H1 (cell line): ENCODE data around the gene MVD. TPM values are rescaled to one million over a fixed set of nuclear protein-coding genes. Genes with fewer than 3 reads are reported as not detected.
A peak's percentile ranks its signal among the peaks of the same experiment; 100 is the strongest.

ENCODE experiments used
- CTCF ChIA-PET: fragments of 300-600 bp; sonication (Branson Sonifier 250); formaldehyde crosslinking; loops from one replicate; lab custom pipeline; 2021; ENCODE audit not compliant: partially characterized antibody; lab: Charles Lee
- POLR2A ChIA-PET: fragments of 300-600 bp; sonication (Branson Sonifier 250); formaldehyde crosslinking; loops from one replicate; lab custom pipeline; 2021; ENCODE audit warnings: inconsistent platforms; ENCODE audit not compliant: partially characterized antibody; lab: Charles Lee
- DNase-seq, 2 experiments: peaks; one replicate each; pipeline versions ENCODE4 v3.0.0 to v3.0.0-alpha.2; 2010 to 2022; ENCODE audit warnings: low spot score in 2 of 2, low read depth in 1 of 2, mixed read lengths in 1 of 2
- FAIRE-seq: peaks from 2 replicates; lab custom pipeline; 2011; peaks lifted over from hg19 to GRCh38; lab: Jason Lieb, UNC
- H2AFZ ChIP-seq: 2 replicates; pipeline ENCODE4 v1.8.1; 2012; ENCODE audit warnings: low read length, inconsistent platforms
- H2AK5ac ChIP-seq: 2 replicates; pipeline ENCODE4 v1.6.1; 2013; ENCODE audit warnings: low read depth, low read length
- H2BK120ac ChIP-seq: replicated peaks from 2 replicates; pipeline ENCODE3; 2013; ENCODE audit warnings: low read depth, low read length, inconsistent platforms
- H2BK12ac ChIP-seq: 2 replicates; pipeline ENCODE4 v1.6.1; 2013; ENCODE audit warnings: low read depth, low read length
- H2BK15ac ChIP-seq: 2 replicates; pipeline ENCODE4 v1.6.1; 2013; ENCODE audit warnings: low read length
- H2BK20ac ChIP-seq: 2 replicates; pipeline ENCODE4 v1.6.1; 2013; ENCODE audit warnings: low read length
- H2BK5ac ChIP-seq: 2 replicates; pipeline ENCODE4 v1.6.1; 2013; ENCODE audit warnings: low read depth, low read length
- H3K14ac ChIP-seq: 2 replicates; pipeline ENCODE4 v1.6.1; 2013; ENCODE audit warnings: inconsistent platforms; ENCODE audit not compliant: insufficient read length
- H3K18ac ChIP-seq: 2 replicates; pipeline ENCODE4 v1.6.1; 2013; ENCODE audit warnings: low read length; ENCODE audit errors: extremely low read depth
- H3K23ac ChIP-seq: 2 replicates; pipeline ENCODE4 v1.6.1; 2013; ENCODE audit warnings: inconsistent platforms; ENCODE audit not compliant: insufficient read length
- H3K23me2 ChIP-seq: 2 replicates; pipeline ENCODE4 v1.6.1; 2013; ENCODE audit warnings: low read depth, low read length
- H3K27ac ChIP-seq: 2 replicates; pipeline ENCODE4 v1.6.1; 2011; ENCODE audit warnings: low read depth, low read length, inconsistent platforms
- H3K27me3 ChIP-seq, 4 experiments: replicated peaks in 1 of 4; 1 replicate in 1 of 4; 2 replicates in 3 of 4; pipeline versions ENCODE4 v1.6.1 to v1.8.1; 2011 to 2013; ENCODE audit warnings: low read length in 3 of 4, mild to moderate bottlenecking in 3 of 4, inconsistent platforms in 2 of 4, mixed read lengths in 2 of 4, moderate library complexity in 1 of 4; ENCODE audit not compliant: control insufficient read depth in 3 of 4, insufficient read depth in 3 of 4; ENCODE audit errors: extremely low read depth in 1 of 4
- H3K36me3 ChIP-seq, 4 experiments: 2 replicates each; pipeline versions ENCODE4 v1.6.1 to v1.8.1; 2011 to 2013; ENCODE audit warnings: mild to moderate bottlenecking in 4 of 4, low read length in 3 of 4, moderate library complexity in 2 of 4, control low read depth in 1 of 4, inconsistent platforms in 1 of 4; ENCODE audit not compliant: insufficient read depth in 4 of 4, control insufficient read depth in 2 of 4
- H3K4ac ChIP-seq: replicated peaks from 2 replicates; pipeline ENCODE3; 2013; ENCODE audit warnings: low read length, low read depth, mixed read lengths, inconsistent platforms; ENCODE audit not compliant: insufficient read length
- H3K4me1 ChIP-seq, 4 experiments: replicated peaks in 1 of 4; 1 replicate in 1 of 4; 2 replicates in 3 of 4; pipeline versions ENCODE4 v1.6.1 to v1.8.1; 2011 to 2013; ENCODE audit warnings: low read length in 3 of 4, inconsistent platforms in 2 of 4, mixed read lengths in 1 of 4; ENCODE audit not compliant: insufficient read depth in 4 of 4, control insufficient read depth in 3 of 4
- H3K4me2 ChIP-seq, 2 experiments: 2 replicates each; pipeline versions ENCODE4 v1.6.1 to v1.8.1; 2011 to 2013; ENCODE audit warnings: low read depth in 2 of 2, low read length in 2 of 2, control low read depth in 1 of 2, inconsistent platforms in 1 of 2, mild to moderate bottlenecking in 1 of 2; ENCODE audit not compliant: insufficient read depth in 1 of 2
- H3K4me3 ChIP-seq, 4 experiments: fragments of 200-600, 300-600 bp in 1 of 4; sonication (generic), shearing (Covaris generic), sonication (Bioruptor Twin) in 1 of 4; 2 replicates each; pipeline versions ENCODE4 v1.5.1 to v1.8.1; 2011 to 2016; ENCODE audit warnings: low read length in 4 of 4, low read depth in 3 of 4, control low read depth in 2 of 4, inconsistent platforms in 2 of 4, mild to moderate bottlenecking in 2 of 4, mixed read lengths in 1 of 4, moderate library complexity in 1 of 4; ENCODE audit not compliant: insufficient read depth in 2 of 4; ENCODE audit errors: extremely low read depth in 1 of 4
- H3K56ac ChIP-seq: replicated peaks from 2 replicates; pipeline ENCODE3; 2013; ENCODE audit warnings: low read depth, mild to moderate bottlenecking, mixed read lengths, low read length, inconsistent platforms; ENCODE audit not compliant: insufficient read length
- H3K79me1 ChIP-seq: 2 replicates; pipeline ENCODE4 v1.6.1; 2013; ENCODE audit warnings: low read depth, low read length, control low read depth
- H3K79me2 ChIP-seq, 2 experiments: 2 replicates each; pipeline versions ENCODE4 v1.6.1 to v1.8.1; 2012 to 2013; ENCODE audit warnings: low read length in 2 of 2, mild to moderate bottlenecking in 2 of 2, inconsistent platforms in 1 of 2; ENCODE audit not compliant: insufficient read depth in 2 of 2, control insufficient read depth in 1 of 2
- H3K9ac ChIP-seq, 4 experiments: replicated peaks in 1 of 4; 1 replicate in 1 of 4; 2 replicates in 3 of 4; pipeline versions ENCODE4 v1.6.1 to v1.8.1; 2011 to 2013; ENCODE audit warnings: low read depth in 3 of 4, low read length in 3 of 4, control low read depth in 2 of 4, mild to moderate bottlenecking in 2 of 4, moderate library complexity in 2 of 4, inconsistent platforms in 1 of 4; ENCODE audit errors: extremely low read depth in 1 of 4
- H3K9me3 ChIP-seq, 2 experiments: 2 replicates each; pipeline versions ENCODE4 v1.6.1 to v1.8.1; 2012 to 2013; ENCODE audit warnings: mild to moderate bottlenecking in 2 of 2, moderate library complexity in 2 of 2, control low read depth in 1 of 2, inconsistent platforms in 1 of 2, low read depth in 1 of 2, low read length in 1 of 2, mixed read lengths in 1 of 2; ENCODE audit not compliant: insufficient read depth in 2 of 2
- H4K20me1 ChIP-seq, 2 experiments: replicated peaks in 1 of 2; 2 replicates each; pipeline versions ENCODE3 to v1.8.1; 2011 to 2013; ENCODE audit warnings: inconsistent platforms in 2 of 2, low read length in 2 of 2, mild to moderate bottlenecking in 1 of 2; ENCODE audit not compliant: insufficient read depth in 2 of 2, control insufficient read depth in 1 of 2
- H4K5ac ChIP-seq: 2 replicates; pipeline ENCODE4 v1.6.1; 2013; ENCODE audit warnings: low read length, low read depth, mixed read lengths, inconsistent platforms; ENCODE audit not compliant: insufficient read length
- H4K8ac ChIP-seq: 2 replicates; pipeline ENCODE4 v1.8.0; 2013; ENCODE audit warnings: mild to moderate bottlenecking, moderate library complexity, low read length, inconsistent platforms; ENCODE audit not compliant: insufficient read depth; ENCODE audit errors: extremely low read depth
- H4K91ac ChIP-seq: replicated peaks from 2 replicates; pipeline ENCODE3; 2013; ENCODE audit warnings: low read length, mixed read lengths, inconsistent platforms; ENCODE audit not compliant: insufficient read length
- ASH2L ChIP-seq: fragments of 200-600, 300-600 bp; sonication (generic); IDR thresholded peaks from one replicate; pipeline ENCODE4 v1.7.1; 2017; ENCODE audit warnings: low read length
- SP1 ChIP-seq: IDR thresholded peaks from 2 replicates; pipeline ENCODE4 v1.6.1; 2011; ENCODE audit warnings: low read depth, low read length
- TEAD4 ChIP-seq: IDR thresholded peaks from 2 replicates; pipeline ENCODE4 v1.6.1; 2012; ENCODE audit warnings: low read depth, low read length, inconsistent platforms, mixed read lengths
- ZNF274 ChIP-seq: IDR thresholded peaks from 2 replicates; pipeline ENCODE4 v1.7.0; 2012; ENCODE audit warnings: low read length, borderline replicate concordance; ENCODE audit errors: extremely low read depth
- WGBS, 2 experiments: shearing (Covaris generic) in 1 of 2; methylation state at CpG; one replicate each; pipeline versions ENCODE4 v1.1.6 to v1.1.7; 2013 to 2015; ENCODE audit warnings: low lambda C conversion rate in 2 of 2, mixed read lengths in 2 of 2, inconsistent platforms in 1 of 2, low coverage in 1 of 2, missing lambda C conversion rate in 1 of 2; ENCODE audit not compliant: insufficient replicate concordance in 2 of 2, insufficient coverage in 1 of 2, insufficient read length in 1 of 2; ENCODE audit errors: extremely low coverage in 1 of 2, missing lambda C conversion rate in 1 of 2; 5-methylcytosine and 5-hydroxymethylcytosine counted together
- long read RNA-seq, 2 experiments: library from RNA in 1 of 2; library from capped mRNA in 1 of 2; stranded (forward); transcript quantifications; one replicate each; pipeline ENCODE4 v2.0.0, GENCODE V29; 2021; ENCODE audit warnings: inconsistent platforms in 1 of 2
- polyA minus RNA-seq, 3 experiments: library from RNA; depleted of rRNA, polyadenylated mRNA; stranded (reverse); fragments of >200 nt; gene quantifications; 1 replicate in 2 of 3; 2 replicates in 1 of 3; pipeline ENCODE4 v1.2.3, GENCODE V29; 2011
- polyA plus RNA-seq, 7 experiments: library from polyadenylated mRNA; depleted of rRNA in 3 of 7; stranded (reverse) in 5 of 7; unstranded in 2 of 7; fragments of >200 nt in 5 of 7; fragments of 200-250 nt in 2 of 7; gene quantifications; 1 replicate in 5 of 7; 2 replicates in 1 of 7; 4 replicates in 1 of 7; pipeline versions ENCODE4 v1.2.1 to v1.2.3, GENCODE V29; 2011 to 2013; ENCODE audit warnings: missing spikeins in 2 of 7, mixed read lengths in 2 of 7
- total RNA-seq: library from RNA; stranded (reverse); fragmentation: NEBNext Ultra II Directional; extraction: Animal tissue kit (Norgen Biotek cat#: 25700); gene quantifications from 2 replicates; pipeline ENCODE4 v1.2.1, GENCODE V29; 2021
- TF ChIP-seq, protein P1 (sequence below): IDR thresholded peaks from 2 replicates; pipeline ENCODE4 v1.6.1; 2012; ENCODE audit warnings: inconsistent platforms

The MVD gene, protein sequence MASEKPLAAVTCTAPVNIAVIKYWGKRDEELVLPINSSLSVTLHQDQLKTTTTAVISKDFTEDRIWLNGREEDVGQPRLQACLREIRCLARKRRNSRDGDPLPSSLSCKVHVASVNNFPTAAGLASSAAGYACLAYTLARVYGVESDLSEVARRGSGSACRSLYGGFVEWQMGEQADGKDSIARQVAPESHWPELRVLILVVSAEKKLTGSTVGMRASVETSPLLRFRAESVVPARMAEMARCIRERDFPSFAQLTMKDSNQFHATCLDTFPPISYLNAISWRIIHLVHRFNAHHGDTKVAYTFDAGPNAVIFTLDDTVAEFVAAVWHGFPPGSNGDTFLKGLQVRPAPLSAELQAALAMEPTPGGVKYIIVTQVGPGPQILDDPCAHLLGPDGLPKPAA
- 77.3 and 80.6 TPM in 2 replicates for total RNA-seq
- 47.2 and 72.1 TPM in 2 replicates for polyA plus RNA-seq (2011; rRNA removed)
- polyA plus RNA-seq (2011; cell fraction: cytosol; rRNA removed), result 74.6 TPM
- 130 TPM for polyA plus RNA-seq (2011; cell fraction: nucleus; rRNA removed)
- 52.7 to 95.2 TPM (median 88.5 TPM) in 4 replicates for polyA plus RNA-seq (2012, experiment 1 of 2)
- polyA plus RNA-seq (2012, experiment 2 of 2), result 64.7 TPM
- polyA plus RNA-seq (2013, experiment 1 of 2), result 71.4 TPM
- 71.3 TPM for polyA plus RNA-seq (2013, experiment 2 of 2)
- 15.9 and 21.7 TPM in 2 replicates for polyA minus RNA-seq (2011; rRNA and poly(A)+ RNA removed)
- 39.8 TPM for polyA minus RNA-seq (2011; cell fraction: cytosol; rRNA and poly(A)+ RNA removed)
- polyA minus RNA-seq (2011; cell fraction: nucleus; rRNA and poly(A)+ RNA removed), result 41.1 TPM
- long read RNA-seq, experiment 1, transcript MVD-201 (10 exons, 1,823 nt), result major isoform, 12 of 44 reads
- long read RNA-seq, experiment 1, transcript MVD-209 (6 exons, 2,352 nt), result minor isoform, 9 of 44 reads
- long read RNA-seq, experiment 1, partial matches to known transcripts, result 13 of 44 reads
- long read RNA-seq, experiment 1, other reads (novel, unspliced or antisense), result 8 of 44 reads
- long read RNA-seq, experiment 2, transcript MVD-201 (10 exons, 1,823 nt), result major isoform, 98 of 124 reads
- long read RNA-seq, experiment 2, partial matches to known transcripts, result 0 of 124 reads
- long read RNA-seq, experiment 2, other reads (novel, unspliced or antisense), result 25 of 124 reads

DNA sequence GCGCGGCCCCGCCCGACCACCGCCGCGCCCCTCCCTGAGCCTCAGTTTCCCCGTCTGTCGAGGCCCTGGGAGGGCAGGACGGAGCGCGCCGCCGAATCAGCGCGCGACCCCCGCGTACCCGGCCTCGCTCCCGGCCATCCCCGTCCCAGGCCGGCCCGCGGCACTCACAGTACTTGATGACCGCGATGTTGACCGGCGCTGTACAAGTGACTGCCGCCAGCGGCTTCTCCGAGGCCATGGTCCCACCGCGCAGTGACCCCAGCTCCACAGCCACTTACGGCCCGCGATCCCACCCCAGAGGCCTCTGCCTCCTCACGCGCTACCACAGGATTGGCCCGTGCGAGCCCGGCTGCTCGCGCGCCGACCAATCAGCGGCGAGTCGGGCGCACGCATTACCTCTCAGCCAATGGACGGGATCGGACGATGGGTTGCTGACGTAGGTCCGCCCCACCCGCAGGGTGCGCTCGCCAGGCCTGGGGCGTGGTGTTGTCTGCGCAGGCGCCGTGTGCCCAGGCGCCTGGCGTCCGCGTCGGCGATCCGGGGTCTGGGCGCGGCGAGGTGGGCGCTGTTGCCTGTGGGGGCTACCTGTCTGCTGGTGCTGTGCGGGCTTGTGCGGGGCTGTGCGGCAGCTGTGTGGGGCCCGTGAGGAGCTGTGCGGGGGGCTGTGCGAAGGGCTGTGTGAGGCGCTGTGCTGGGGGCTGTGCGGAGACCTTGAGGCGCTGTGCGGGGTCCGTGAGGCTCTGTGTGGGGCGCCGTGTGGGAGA lies at the start of gene MVD:
Gene MVD (minus strand): TSS at position 249 of the 764 bp plus-strand sequence. CDS start 11 bp downstream, at position 238.
- 2% methylated on average over 87 of the region's 88 CpGs; no CpG with 5 or more reads in 1 of the 2 experiments for WGBS, 2 experiments
- H3K9me3 ChIP-seq, result no peaks in the 10 kb centered on the region
- H2BK20ac ChIP-seq, result no peak within 1 kb of the TSS
- peak within 1 kb of the TSS; percentile 46; the same call in 1 of the 2 replicates for H2AFZ ChIP-seq
- no peaks in the 10 kb centered on the region for H3K27me3 ChIP-seq
- H3K18ac ChIP-seq, result peak within 1 kb of the TSS; percentile 92
- ChIA-PET POLR2A (interaction anchor here (0.8 to 3.1 kb wide), 14 partner anchors 9 to 92 kb away, joined by 3 to 19 read pairs (median 5); partner anchors contain the start of genes CYBA, IL17C and ZC3H18), CTCF (interaction anchor here (1.0 to 2.8 kb wide), 5 partner anchors 9 to 238 kb away, joined by 3 to 11 read pairs (median 4); no protein-coding TSS in a partner anchor)
- peak within 1 kb of the TSS; percentile 74 to 84 (median 79) for H3K4me3 ChIP-seq
- H2BK15ac ChIP-seq, result no peak within 1 kb of the TSS
- H3K79me2 ChIP-seq, result peaks cover 0 to 41% of the 10 kb centered on the region in 2 experiments; a peak in 3 of 4 replicates
- H3K56ac ChIP-seq, result peak within 1 kb of the TSS; percentile 92
- H4K20me1 ChIP-seq, result peaks cover 2 to 6% of the 10 kb centered on the region in 2 experiments
- H3K9ac ChIP-seq, result peak within 1 kb of the TSS; percentile 69 to 75 (median 72); a peak in 6 of 7 replicates
- H3K23me2 ChIP-seq, result peaks cover 7% of the 10 kb centered on the region; the same call in 1 of the 2 replicates
- peak within 1 kb of the TSS; percentile 75; the same call in 1 of the 2 replicates for H3K27ac ChIP-seq
- peak within 1 kb of the TSS; percentile 50; the same call in 1 of the 2 replicates for H2BK12ac ChIP-seq
- H2BK120ac ChIP-seq, result no peak within 1 kb of the TSS
- peak within 1 kb of the TSS; percentile 56 to 80 for H3K4me2 ChIP-seq
- FAIRE-seq, result no peak
- peak within 1 kb of the TSS; percentile 93 for H4K5ac ChIP-seq
- peaks cover 0 to 3% (median 0%) of the 10 kb centered on the region in 4 experiments; a peak in 2 of 7 replicates for H3K4me1 ChIP-seq
- H2BK5ac ChIP-seq, result peak within 1 kb of the TSS; percentile 87
- peak within 1 kb of the TSS; percentile 69 for H3K4ac ChIP-seq
- H3K23ac ChIP-seq, result no peak within 1 kb of the TSS
- H4K91ac ChIP-seq, result peak within 1 kb of the TSS; percentile 89
- H3K14ac ChIP-seq, result no peak within 1 kb of the TSS
- H4K8ac ChIP-seq, result peak within 1 kb of the TSS; percentile 94
- H2AK5ac ChIP-seq, result no peak within 1 kb of the TSS
- H3K36me3 ChIP-seq, result no peaks in the 10 kb centered on the region
- H3K79me1 ChIP-seq, result peaks cover 2% of the 10 kb centered on the region
- DNase-seq, result peak; percentile 96 to 97
- TF ChIP-seq ASH2L, result peak; percentile 94
- TF ChIP-seq, protein P1, sequence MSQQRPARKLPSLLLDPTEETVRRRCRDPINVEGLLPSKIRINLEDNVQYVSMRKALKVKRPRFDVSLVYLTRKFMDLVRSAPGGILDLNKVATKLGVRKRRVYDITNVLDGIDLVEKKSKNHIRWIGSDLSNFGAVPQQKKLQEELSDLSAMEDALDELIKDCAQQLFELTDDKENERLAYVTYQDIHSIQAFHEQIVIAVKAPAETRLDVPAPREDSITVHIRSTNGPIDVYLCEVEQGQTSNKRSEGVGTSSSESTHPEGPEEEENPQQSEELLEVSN, result peak; percentile 62; the same call in 1 of the 2 replicates
- TF ChIP-seq TEAD4, result no peak
- no peak for TF ChIP-seq ZNF274
- peak; percentile 93; the same call in 1 of the 2 replicates for TF ChIP-seq SP1
